Stomach (tissue), 4 donors: ENCODE results near the gene CHURC1.

Source experiments
- CTCF ChIP-seq, 7 experiments: fragments of 450-650 bp in 4 of 7; fragments of 200-600 bp in 3 of 7; sonication (generic) in 3 of 7; IDR thresholded peaks; one replicate each; pipeline ENCODE4 v1.5.1; 2016 to 2019; ENCODE audit warnings: antibody characterized with exemption in 7 of 7, control low read depth in 2 of 7, mild to moderate bottlenecking in 1 of 7
- EP300 ChIP-seq: sonication (generic); formaldehyde crosslinking; IDR thresholded peaks from one replicate; pipeline ENCODE4 v1.6.1; 2017; ENCODE audit warnings: antibody characterized with exemption
- POLR2A ChIP-seq, 4 donors: fragments of 450-650 bp; IDR thresholded peaks; one replicate each; pipeline ENCODE4 v1.6.1; 2016; ENCODE audit warnings: antibody characterized with exemption in 4 of 4, control low read depth in 2 of 4, mild to moderate bottlenecking in 1 of 4, moderate library complexity in 1 of 4
- POLR2AphosphoS5 ChIP-seq, 3 donors: sonication (generic); formaldehyde crosslinking; IDR thresholded peaks; one replicate each; pipeline ENCODE4 v1.6.1; 2016; ENCODE audit warnings: antibody characterized with exemption in 3 of 3

DNA sequence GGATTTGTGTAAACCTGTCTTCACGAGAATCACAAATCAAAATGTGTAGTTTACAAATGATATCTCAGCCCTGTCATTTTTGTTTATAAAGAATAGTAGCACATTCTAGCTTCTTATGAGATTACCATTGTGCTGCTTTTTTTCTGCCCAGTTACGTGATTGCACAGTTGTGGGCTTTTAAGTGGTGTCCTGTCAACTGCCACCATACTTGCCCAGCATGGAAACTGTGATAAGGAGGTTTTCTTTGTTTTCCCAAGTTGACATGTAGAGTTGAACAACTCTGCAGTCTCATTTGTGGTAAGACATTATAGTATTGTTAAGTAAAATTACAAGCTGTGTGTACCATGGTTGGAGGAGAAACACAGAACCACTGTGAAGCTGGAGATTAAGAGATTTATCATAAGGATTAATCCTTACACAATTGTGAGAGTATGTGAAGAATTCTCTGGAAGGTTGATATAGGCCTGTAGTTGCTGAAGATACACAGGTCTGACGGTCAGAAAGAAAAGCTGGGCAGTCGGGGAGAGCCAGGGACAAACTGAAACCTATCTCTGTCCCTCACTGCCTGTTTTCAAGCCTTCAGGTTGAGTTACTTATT, 12.2 kb downstream of the CHURC1 start:
- TF ChIP-seq CTCF (IDR thresholded peaks at IDR 0.05) (no peak), POLR2A (IDR thresholded peaks at IDR 0.05) (no peak), POLR2AphosphoS5 (IDR thresholded peaks at IDR 0.05) (no peak), EP300 (no peak)
